GM21423 (cell line): ENCODE results near the gene EPG5.
"Not testable (repeated sequence)": the region's sequence is repeated elsewhere in the genome, so short reads cannot be mapped to it uniquely, and the experiment has no call there.

ENCODE experiments used
- ATAC-seq: cut with Tn5 transposase; IDR thresholded peaks from one replicate; pipeline ENCODE4 v1.9.1; 2021; ENCODE audit warnings: mild to moderate bottlenecking, moderate library complexity; ENCODE audit not compliant: unreplicated experiment

EPG5 gene

GRCh38 chr18:45839414-45840395 is 127.4 kb downstream of the EPG5 start:
- no peak for ATAC-seq

- ATAC-seq = no peak
Measured at GRCh38 chr18:45838302-45839070, 128.6 kb downstream of the EPG5 start.

GRCh38 chr18:45837283-45838070 is 129.7 kb downstream of the EPG5 start:
- ATAC-seq = peak; percentile 59

- ATAC-seq = no peak
Measured at GRCh38 chr18:45836242-45837205, 130.6 kb downstream of the EPG5 start.

- ATAC-seq = no peak
Measured at GRCh38 chr18:45835057-45835636, 132.0 kb downstream of the EPG5 start.

- ATAC-seq = no peak
Measured at GRCh38 chr18:45834306-45834705, 132.8 kb downstream of the EPG5 start.

GRCh38 chr18:45833846-45834245 is 133.3 kb downstream of the EPG5 start:
- ATAC-seq = no peak

GRCh38 chr18:45830917-45831316 is 136.2 kb downstream of the EPG5 start:
- ATAC-seq = no peak

- no peak for ATAC-seq
Measured at GRCh38 chr18:45829855-45830254, 137.3 kb downstream of the EPG5 start.

- ATAC-seq = no peak
Measured at GRCh38 chr18:45828917-45829811, 138.0 kb downstream of the EPG5 start.

- ATAC-seq = not testable (repeated sequence)
Measured at GRCh38 chr18:45826716-45827115, 140.4 kb downstream of the EPG5 start.

- no peak for ATAC-seq
Measured at GRCh38 chr18:45826084-45826483, 141.0 kb downstream of the EPG5 start.

- ATAC-seq = peak; percentile 28
Measured at GRCh38 chr18:45825258-45826044, 141.7 kb downstream of the EPG5 start, which contains the start of gene SIGLEC15. SIGLEC15 (plus strand) TSS chr18:45825675; CDS start chr18:45825729, 54 bp downstream.

GRCh38 chr18:45821711-45822110 is 145.4 kb downstream of the EPG5 start:
- no peak for ATAC-seq

- ATAC-seq = no peak
Measured at GRCh38 chr18:45821026-45821425, 146.1 kb downstream of the EPG5 start.

GRCh38 chr18:45820106-45820745 is 146.9 kb downstream of the EPG5 start:
- no peak for ATAC-seq

- not testable (repeated sequence) for ATAC-seq
Measured at GRCh38 chr18:45818765-45819164, 148.4 kb downstream of the EPG5 start.
